HCT116 (cell line): ENCODE measurements around the gene TNFRSF25. TPM values are rescaled to one million over a fixed set of nuclear protein-coding genes. Genes with fewer than 3 reads are reported as not detected.
A peak's percentile ranks its signal among the peaks of the same experiment; 100 is the strongest.

Experiments used
- ATAC-seq: fragments of 200-7000 bp; cut with Tn5 transposase; 2 replicates; pipeline ENCODE4 v1.9.1; 2020; ENCODE audit warnings: mild to moderate bottlenecking, moderate library complexity
- BruUV-seq: library from RNA; stranded (reverse); fragments of 400-500 nt; replicated peaks from 2 replicates; lab custom pipeline; 2021; lab: Mats Ljungman, UMichigan
- CTCF ChIA-PET: fragments of 300-600 bp; sonication (Branson Sonifier 250); formaldehyde crosslinking; loops from one replicate; lab custom pipeline; 2021; ENCODE audit warnings: antibody characterized with exemption; lab: Charles Lee
- POLR2A ChIA-PET: fragments of 300-600, 350-600 bp; sonication (Branson Sonifier 250); formaldehyde crosslinking; loops from one replicate; lab custom pipeline; 2021; ENCODE audit warnings: antibody characterized with exemption; lab: Charles Lee
- RAD21 ChIA-PET, 2 experiments: fragments of 300-600 bp; sonication (Branson Sonifier 250); formaldehyde crosslinking; loops; one replicate each; lab custom pipeline; 2023; ENCODE audit warnings: low total read pairs in 2 of 2; ENCODE audit not compliant: uncharacterized antibody in 2 of 2, unreplicated experiment in 2 of 2, low non-redundant PET in 1 of 2; lab: Charles Lee
- DNase-seq: peaks from one replicate; pipeline ENCODE4 v3.0.0-alpha.2; 2010; ENCODE audit warnings: low read depth, low spot score
- H2AFZ ChIP-seq: fragments of 200-600 bp; shearing (Covaris generic), sonication (generic); 2 replicates; pipeline ENCODE4 v1.6.1; 2017; ENCODE audit warnings: low read depth, mixed run types, mixed read lengths, antibody characterized with exemption, low read length; ENCODE audit not compliant: poor library complexity, severe bottlenecking
- H3K27ac ChIP-seq: 2 replicates; pipeline ENCODE4 v1.5.1; 2012; ENCODE audit warnings: low read depth, low read length
- H3K27me3 ChIP-seq: fragments of 200-600 bp; sonication (generic); 2 replicates; pipeline ENCODE4 v1.6.1; 2016; ENCODE audit warnings: mixed run types, low read length, mixed read lengths; ENCODE audit not compliant: insufficient read depth
- H3K36me3 ChIP-seq, 2 experiments: fragments of 200-500 bp in 1 of 2; fragments of 200-600 bp in 1 of 2; sonication (Bioruptor generic) in 1 of 2; sonication (generic) in 1 of 2; 2 replicates each; pipeline versions ENCODE4 v1.5.1 to v1.6.1; 2014 to 2016; ENCODE audit warnings: low read length in 2 of 2, inconsistent platforms in 1 of 2, mixed read lengths in 1 of 2, mixed run types in 1 of 2; ENCODE audit not compliant: insufficient read depth in 2 of 2, control insufficient read depth in 1 of 2
- H3K4me1 ChIP-seq, 2 experiments: fragments of 200-600 bp in 1 of 2; sonication (generic) in 1 of 2; 2 replicates each; pipeline versions ENCODE4 v1.5.1 to v1.6.1; 2012 to 2017; ENCODE audit warnings: low read length in 2 of 2, inconsistent platforms in 1 of 2, mild to moderate bottlenecking in 1 of 2, mixed read lengths in 1 of 2, mixed run types in 1 of 2, moderate library complexity in 1 of 2; ENCODE audit not compliant: insufficient read depth in 2 of 2, control insufficient read depth in 1 of 2
- H3K4me2 ChIP-seq: fragments of 200-600 bp; sonication (generic); 2 replicates; pipeline ENCODE4 v1.6.1; 2017; ENCODE audit warnings: mixed run types, low read length, mixed read lengths
- H3K4me3 ChIP-seq, 2 experiments: fragments of 200-600 bp in 1 of 2; sonication (generic) in 1 of 2; replicated peaks in 1 of 2; 2 replicates each; pipeline ENCODE4 v1.5.1; 2011 to 2016; ENCODE audit warnings: low read length in 2 of 2, control low read depth in 1 of 2, low read depth in 1 of 2, mild to moderate bottlenecking in 1 of 2, mixed read lengths in 1 of 2, mixed run types in 1 of 2
- H3K79me2 ChIP-seq: fragments of 200-600 bp; sonication (generic); 2 replicates; pipeline ENCODE4 v1.6.1; 2017; ENCODE audit warnings: mild to moderate bottlenecking, mixed run types, low read length, moderate library complexity, mixed read lengths; ENCODE audit not compliant: insufficient read depth
- H3K9ac ChIP-seq: fragments of 200-600 bp; sonication (generic); 2 replicates; pipeline ENCODE4 v1.6.1; 2016; ENCODE audit warnings: low read length, mixed read lengths
- H3K9me2 ChIP-seq: fragments of 200-600 bp; sonication (generic), shearing (Covaris generic); 2 replicates; pipeline ENCODE4 v1.6.1; 2017; ENCODE audit warnings: mixed run types, mild to moderate bottlenecking, moderate library complexity; ENCODE audit not compliant: insufficient read depth
- H3K9me3 ChIP-seq, 2 experiments: fragments of 200-500 bp in 1 of 2; fragments of 200-600 bp in 1 of 2; sonication (Bioruptor generic) in 1 of 2; sonication (generic) in 1 of 2; 2 replicates each; pipeline ENCODE4 v1.6.1; 2014 to 2017; ENCODE audit warnings: low read length in 2 of 2, mixed read lengths in 2 of 2, inconsistent platforms in 1 of 2, low read depth in 1 of 2, mild to moderate bottlenecking in 1 of 2, mixed run types in 1 of 2, moderate library complexity in 1 of 2; ENCODE audit not compliant: control insufficient read depth in 1 of 2, insufficient read depth in 1 of 2
- H4K20me1 ChIP-seq: fragments of 200-600 bp; sonication (generic), shearing (Covaris generic); 2 replicates; pipeline ENCODE4 v1.6.1; 2017; ENCODE audit warnings: mixed run types, mild to moderate bottlenecking, moderate library complexity; ENCODE audit not compliant: insufficient read depth
- POLR2A ChIP-seq: IDR thresholded peaks from 2 replicates; pipeline ENCODE4 v1.7.0; 2011; ENCODE audit warnings: borderline replicate concordance; ENCODE audit not compliant: insufficient read depth, insufficient read length; ENCODE audit errors: extremely low read depth
- POLR2AphosphoS5 ChIP-seq: IDR thresholded peaks from 2 replicates; pipeline ENCODE4 v1.6.1; 2011; ENCODE audit warnings: mild to moderate bottlenecking, low read depth, low read length, moderate library complexity
- RAD21 ChIP-seq: IDR thresholded peaks from 2 replicates; pipeline ENCODE4 v1.6.1; 2012; ENCODE audit warnings: low read depth, mild to moderate bottlenecking
- TCF7L2 ChIP-seq: IDR thresholded peaks from 2 replicates; pipeline ENCODE4 v1.7.0; 2011; ENCODE audit warnings: borderline replicate concordance, inconsistent platforms; ENCODE audit not compliant: insufficient read depth, insufficient read length; ENCODE audit errors: extremely low read depth
- YY1 ChIP-seq: IDR thresholded peaks from 2 replicates; pipeline ENCODE4 v1.6.1; 2011; ENCODE audit warnings: low read length, low read depth, moderate library complexity, mild to moderate bottlenecking; ENCODE audit not compliant: insufficient replicate concordance; ENCODE audit errors: extremely low read depth
- ZFX ChIP-seq: fragments of 450-650 bp; IDR thresholded peaks from 2 replicates; pipeline ENCODE4 v1.6.1; 2017
- ZNF274 ChIP-seq: fragments of 200-500 bp; sonication (Bioruptor generic); IDR thresholded peaks from 2 replicates; pipeline ENCODE4 v1.6.1; 2014; ENCODE audit warnings: mild to moderate bottlenecking, low read depth, low read length, inconsistent platforms
- intact Hi-C: fragments of 100-400 bp; cut with micrococcal nuclease; formaldehyde crosslinking; loops from 2 replicates; pipeline ENCODE4 v1.10.0; 2022
- total RNA-seq: library from RNA; stranded (reverse); gene quantifications from one replicate; pipeline ENCODE4 v1.2.1, GENCODE V29; 2021; ENCODE audit not compliant: unreplicated experiment
- TF ChIP-seq, protein P1 (sequence below): IDR thresholded peaks from 2 replicates; pipeline ENCODE4 v1.6.1; 2011; ENCODE audit warnings: mild to moderate bottlenecking, low read length, moderate library complexity; ENCODE audit not compliant: insufficient replicate concordance; ENCODE audit errors: extremely low read depth

The TNFRSF25 gene
- total RNA-seq, 1 experiment from 2014 or later: 27.5 TPM

DNA sequence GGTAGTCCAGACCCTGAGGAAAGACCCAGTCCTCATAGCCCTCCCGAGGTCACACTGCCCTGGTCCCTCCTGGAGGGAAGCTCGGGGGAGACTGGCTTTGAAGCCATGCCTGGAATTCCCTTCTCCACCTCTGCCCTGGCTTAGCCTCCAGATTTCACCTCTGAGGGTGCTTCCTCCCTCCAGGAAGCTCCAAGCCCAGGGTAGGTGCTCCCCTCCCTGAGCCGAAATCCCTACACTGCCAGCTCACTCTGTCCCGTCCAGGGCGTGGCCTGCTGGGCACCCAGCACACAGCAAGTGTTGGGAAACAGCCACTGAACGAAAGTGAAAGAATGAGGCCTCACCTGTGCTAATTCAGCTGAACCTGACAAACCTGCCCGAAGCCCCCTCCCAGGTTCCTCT, 6.0 kb upstream of the TNFRSF25 start (continued):
- TF ChIP-seq ZFX: no peak
- TF ChIP-seq, protein P1, sequence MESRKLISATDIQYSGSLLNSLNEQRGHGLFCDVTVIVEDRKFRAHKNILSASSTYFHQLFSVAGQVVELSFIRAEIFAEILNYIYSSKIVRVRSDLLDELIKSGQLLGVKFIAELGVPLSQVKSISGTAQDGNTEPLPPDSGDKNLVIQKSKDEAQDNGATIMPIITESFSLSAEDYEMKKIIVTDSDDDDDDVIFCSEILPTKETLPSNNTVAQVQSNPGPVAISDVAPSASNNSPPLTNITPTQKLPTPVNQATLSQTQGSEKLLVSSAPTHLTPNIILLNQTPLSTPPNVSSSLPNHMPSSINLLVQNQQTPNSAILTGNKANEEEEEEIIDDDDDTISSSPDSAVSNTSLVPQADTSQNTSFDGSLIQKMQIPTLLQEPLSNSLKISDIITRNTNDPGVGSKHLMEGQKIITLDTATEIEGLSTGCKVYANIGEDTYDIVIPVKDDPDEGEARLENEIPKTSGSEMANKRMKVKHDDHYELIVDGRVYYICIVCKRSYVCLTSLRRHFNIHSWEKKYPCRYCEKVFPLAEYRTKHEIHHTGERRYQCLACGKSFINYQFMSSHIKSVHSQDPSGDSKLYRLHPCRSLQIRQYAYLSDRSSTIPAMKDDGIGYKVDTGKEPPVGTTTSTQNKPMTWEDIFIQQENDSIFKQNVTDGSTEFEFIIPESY: no peak

DNA sequence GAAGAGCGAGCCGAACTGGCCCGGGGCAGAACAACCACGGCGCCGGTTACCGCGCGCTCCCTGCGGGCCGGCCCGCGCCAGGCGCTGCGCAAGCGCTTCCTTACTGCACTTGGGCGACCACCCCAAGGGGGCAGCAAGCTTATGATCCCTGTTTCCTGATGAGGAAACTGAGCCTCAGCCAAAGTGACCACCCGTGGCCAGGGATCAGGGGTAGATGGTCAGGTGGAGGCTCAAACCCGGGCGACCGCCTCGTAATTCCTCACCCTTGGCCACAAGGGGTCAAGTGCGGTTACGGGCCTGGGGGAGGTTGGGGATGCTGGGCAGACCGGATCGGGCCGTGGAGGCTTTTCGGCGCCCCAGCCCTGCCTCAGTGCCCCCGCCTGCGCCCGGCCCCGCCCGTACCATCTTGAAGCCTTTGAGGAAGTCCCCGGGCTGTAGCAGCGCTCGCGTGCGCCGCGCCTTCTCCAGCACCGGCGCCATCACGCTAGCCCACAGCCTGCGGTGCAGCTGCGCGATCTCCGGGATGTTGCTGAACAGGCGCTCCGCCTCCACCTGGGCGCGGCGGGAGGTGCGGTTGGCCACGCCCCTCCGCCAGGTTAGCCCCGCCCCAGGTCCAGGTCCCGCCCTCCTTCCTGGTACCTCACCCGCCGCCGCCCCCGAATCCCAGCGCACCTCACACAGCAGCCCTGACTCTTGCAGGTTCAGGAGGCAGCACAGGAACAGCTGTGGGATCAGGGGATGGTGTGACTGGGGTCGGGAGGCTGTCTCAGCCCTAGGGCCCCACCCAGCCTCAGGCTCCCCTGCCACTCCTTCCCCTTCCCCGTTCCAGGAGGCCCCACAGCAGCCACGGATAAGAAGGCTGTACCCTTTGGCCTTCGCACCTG, 5.4 kb upstream of the TNFRSF25 start:
- TF ChIP-seq YY1: peak; percentile 88
- TF ChIP-seq POLR2A: peak; percentile 77
- TF ChIP-seq ZFX: peak; percentile 62; the same call in 1 of the 2 replicates
- TF ChIP-seq ZNF274: no peak
- TF ChIP-seq TCF7L2: peak; percentile 18
- TF ChIP-seq POLR2AphosphoS5: peak; percentile 78
- no peak for TF ChIP-seq RAD21
- Histone ChIP-seq H3K79me2 (no peaks in the 10 kb centered on the region), H3K9me2 (no peaks in the 10 kb centered on the region), H3K27me3 (no peaks in the 10 kb centered on the region), H3K36me3 (peaks cover 6 to 10% of the 10 kb centered on the region in 2 experiments; a peak in 2 of 4 replicates), H3K27ac (peak overlapping the region; percentile 80), H3K9ac (peak overlapping the region; percentile 68), H3K9me3 (no peaks in the 10 kb centered on the region), H3K4me1 (peaks cover 24 to 36% of the 10 kb centered on the region in 2 experiments), H2AFZ (no peak overlapping the region), H3K4me3 (peak overlapping the region; percentile 54 to 67), H4K20me1 (no peaks in the 10 kb centered on the region), H3K4me2 (peak overlapping the region; percentile 86)
- intact Hi-C loops: no loop called here
- BruUV-seq: no TSS peak
- DNase-seq (peak; percentile 58), ATAC-seq (peak; percentile 82)
- RAD21 ChIA-PET: interaction anchor here in 1 of 2 experiments (0.6 to 0.7 kb wide), 2 partner anchors 21 to 49 kb away, joined by 4 to 5 read pairs; no protein-coding TSS in a partner anchor
- CTCF ChIA-PET: interaction anchor here (0.6 to 2.0 kb wide), 13 partner anchors 7 to 222 kb away, joined by 3 to 10 read pairs (median 5); partner anchors contain the start of gene HES2
- POLR2A ChIA-PET: interaction anchor here (1.0 to 1.5 kb wide), 2 partner anchors 20 to 31 kb away, joined by 3 to 7 read pairs; partner anchors contain the start of gene PLEKHG5
